HEK293 (cell line): ENCODE data around the gene GDF7.
A peak's percentile ranks its signal among the peaks of the same experiment; 100 is the strongest.

ENCODE experiments used
- CTCF ChIA-PET: fragments of 350-600 bp; formaldehyde crosslinking; extraction: SDS; loops from one replicate; lab custom pipeline; 2021; ENCODE audit warnings: antibody characterized with exemption; lab: Yijun Ruan, JAX
- POLR2A ChIA-PET: fragments of 300-600 bp; formaldehyde crosslinking; extraction: SDS; loops from one replicate; lab custom pipeline; 2020; ENCODE audit warnings: antibody characterized with exemption, inconsistent platforms; lab: Yijun Ruan, JAX
- H3K27ac ChIP-seq: fragments of 200-500 bp; sonication (Bioruptor generic); 2 replicates; pipeline ENCODE4 v1.5.1; 2014; ENCODE audit warnings: low read depth, low read length, control low read depth, inconsistent platforms; ENCODE audit errors: extremely low read depth
- H3K36me3 ChIP-seq, 2 experiments: fragments of 200-500 bp in 1 of 2; sonication (Bioruptor generic) in 1 of 2; 1 replicate in 1 of 2; 2 replicates in 1 of 2; pipeline ENCODE4 v1.5.1; 2014 to 2017; ENCODE audit warnings: inconsistent platforms in 2 of 2, low read length in 2 of 2; ENCODE audit not compliant: control insufficient read depth in 2 of 2, insufficient read depth in 1 of 2
- H3K4me1 ChIP-seq: fragments of 200-500 bp; sonication (Bioruptor generic); 2 replicates; pipeline ENCODE4 v1.5.1; 2014; ENCODE audit warnings: mild to moderate bottlenecking, low read length, inconsistent platforms; ENCODE audit not compliant: control insufficient read depth, insufficient read depth
- H3K4me3 ChIP-seq: 2 replicates; pipeline ENCODE4 v1.5.1; 2011; ENCODE audit warnings: low read depth, mild to moderate bottlenecking, control low read depth, low read length, moderate library complexity
- H3K9me3 ChIP-seq: fragments of 200-500 bp; sonication (Bioruptor generic); 2 replicates; pipeline ENCODE4 v1.5.1; 2014; ENCODE audit warnings: low read depth, low read length, inconsistent platforms; ENCODE audit not compliant: control insufficient read depth, insufficient read depth
- CTCF ChIP-seq: fragments of 450-650 bp; formaldehyde crosslinking; IDR thresholded peaks from 2 replicates; pipeline ENCODE4 v1.5.1; 2016; ENCODE audit warnings: missing biosample characterization, missing genetic modification characterization
- ELK4 ChIP-seq: IDR thresholded peaks from 2 replicates; pipeline ENCODE4 v1.6.1; 2011; ENCODE audit warnings: mild to moderate bottlenecking, low read depth, low read length, borderline replicate concordance
- GLIS2 ChIP-seq: fragments of 450-650 bp; formaldehyde crosslinking; IDR thresholded peaks from 2 replicates; pipeline ENCODE4 v1.5.1; 2016; ENCODE audit warnings: missing biosample characterization, missing genetic modification characterization
- HOXA7 ChIP-seq: sonication (generic); formaldehyde crosslinking; IDR thresholded peaks from 2 replicates; pipeline ENCODE4 v1.8.1; 2022; ENCODE audit warnings: missing genetic modification reagents, borderline replicate concordance
- KLF1 ChIP-seq: fragments of 450-650 bp; formaldehyde crosslinking; IDR thresholded peaks from 2 replicates; pipeline ENCODE4 v1.5.1; 2016; ENCODE audit warnings: missing biosample characterization, missing genetic modification characterization
- KLF17 ChIP-seq: fragments of 450-650 bp; formaldehyde crosslinking; IDR thresholded peaks from 2 replicates; pipeline ENCODE4 v1.5.1; 2016; ENCODE audit warnings: missing biosample characterization, missing genetic modification characterization
- PATZ1 ChIP-seq: fragments of 450-650 bp; formaldehyde crosslinking; IDR thresholded peaks from 2 replicates; pipeline ENCODE4 v1.5.1; 2016; ENCODE audit warnings: missing biosample characterization, missing genetic modification characterization
- SCRT2 ChIP-seq: fragments of 450-650 bp; formaldehyde crosslinking; IDR thresholded peaks from 2 replicates; pipeline ENCODE4 v1.5.1; 2016; ENCODE audit warnings: missing biosample characterization, missing genetic modification characterization
- YY1 ChIP-seq: fragments of 450-650 bp; formaldehyde crosslinking; IDR thresholded peaks from 2 replicates; pipeline ENCODE4 v1.5.1; 2018; ENCODE audit warnings: missing biosample characterization, missing genetic modification characterization
- ZBTB17 ChIP-seq: fragments of 450-650 bp; formaldehyde crosslinking; IDR thresholded peaks from 2 replicates; pipeline ENCODE4 v1.5.1; 2016; ENCODE audit warnings: missing biosample characterization, missing genetic modification characterization
- ZBTB48 ChIP-seq: fragments of 450-650 bp; formaldehyde crosslinking; IDR thresholded peaks from 2 replicates; pipeline ENCODE4 v1.5.1; 2016; ENCODE audit warnings: missing biosample characterization, missing genetic modification characterization
- ZNF184 ChIP-seq: fragments of 450-650 bp; IDR thresholded peaks from 2 replicates; pipeline ENCODE4 v1.5.1; 2018; ENCODE audit warnings: missing biosample characterization, mild to moderate bottlenecking, missing genetic modification characterization
- ZNF239 ChIP-seq: fragments of 450-650 bp; formaldehyde crosslinking; IDR thresholded peaks from 2 replicates; pipeline ENCODE4 v1.5.1; 2016; ENCODE audit warnings: missing biosample characterization, missing genetic modification characterization
- ZNF335 ChIP-seq: fragments of 450-650 bp; formaldehyde crosslinking; conservative IDR thresholded peaks from 2 replicates; pipeline ENCODE4 v1.5.1; 2016; ENCODE audit warnings: missing biosample characterization, missing genetic modification characterization
- ZNF488 ChIP-seq: fragments of 450-650 bp; formaldehyde crosslinking; IDR thresholded peaks from 2 replicates; pipeline ENCODE4 v1.5.1; 2016; ENCODE audit warnings: missing biosample characterization, missing genetic modification characterization
- ZNF514 ChIP-seq: fragments of 450-650 bp; formaldehyde crosslinking; IDR thresholded peaks from 2 replicates; pipeline ENCODE4 v1.5.1; 2016; ENCODE audit warnings: missing biosample characterization, missing genetic modification characterization
- ZNF561 ChIP-seq: fragments of 450-650 bp; IDR thresholded peaks from 2 replicates; pipeline ENCODE4 v1.5.1; 2018; ENCODE audit warnings: missing biosample characterization, missing genetic modification characterization, borderline replicate concordance
- ZNF571 ChIP-seq: fragments of 450-650 bp; formaldehyde crosslinking; IDR thresholded peaks from 2 replicates; pipeline ENCODE4 v1.5.0; 2017; ENCODE audit warnings: missing biosample characterization, missing genetic modification characterization
- ZNF624 ChIP-seq: fragments of 450-650 bp; formaldehyde crosslinking; IDR thresholded peaks from 2 replicates; pipeline ENCODE4 v1.5.1; 2017; ENCODE audit warnings: missing biosample characterization, missing genetic modification characterization
- ZNF645 ChIP-seq: fragments of 450-650 bp; formaldehyde crosslinking; IDR thresholded peaks from 2 replicates; pipeline ENCODE4; 2016; ENCODE audit warnings: missing biosample characterization, missing genetic modification characterization

The GDF7 gene

GRCh38 chr2:20649976-20650375, 17.0 kb upstream of the GDF7 start:
- TF ChIP-seq ZNF645 (no peak), ZNF624 (no peak), SCRT2 (tag by site-specific recombination) (peak; percentile 85; the same call in 1 of the 2 replicates), ZNF488 (tag by site-specific recombination) (no peak), ZNF184 (tag by site-specific recombination) (no peak), ELK4 (no peak), ZBTB48 (tag by site-specific recombination) (no peak)
- Histone ChIP-seq H3K4me1 (no peaks in the 10 kb centered on the region), H3K36me3 (peaks cover 0 to 22% of the 10 kb centered on the region in 2 experiments; a peak in 1 of 3 replicates), H3K4me3 (no peak overlapping the region), H3K27ac (no peak overlapping the region), H3K9me3 (no peaks in the 10 kb centered on the region)
- ChIA-PET POLR2A (interaction anchor here (5.9 kb wide), 1 partner anchor 202 kb away, joined by 51 read pairs; the partner anchor contains the start of gene RHOB), CTCF (interaction anchor here (0.7 to 5.6 kb wide), 9 partner anchors 8 to 253 kb away, joined by 3 to 57 read pairs (median 5); no protein-coding TSS in a partner anchor)

GRCh38 chr2:20650393-20650876, 16.5 kb upstream of the GDF7 start:
- Histone ChIP-seq H3K4me3 (peak overlapping the region; percentile 66), H3K36me3 (peaks cover 0 to 18% of the 10 kb centered on the region in 2 experiments; a peak in 1 of 3 replicates), H3K4me1 (no peaks in the 10 kb centered on the region), H3K27ac (peak overlapping the region; percentile 43; the same call in 1 of the 2 replicates), H3K9me3 (no peaks in the 10 kb centered on the region)
- ChIA-PET CTCF (interaction anchor here (0.5 to 5.6 kb wide), 21 partner anchors 9 to 324 kb away, joined by 3 to 57 read pairs (median 4); no protein-coding TSS in a partner anchor), POLR2A (interaction anchor here (0.5 to 5.9 kb wide), 9 partner anchors 11 to 214 kb away, joined by 3 to 51 read pairs (median 5); partner anchors contain the start of genes GDF7, LDAH and RHOB)
- TF ChIP-seq ZBTB17 (peak; percentile 27; the same call in 1 of the 2 replicates), ZNF335 (tag by site-specific recombination) (no peak), CTCF (tag by site-specific recombination) (peak; percentile 7; the same call in 1 of the 2 replicates)

- Histone ChIP-seq H3K36me3 (peaks cover 0 to 12% of the 10 kb centered on the region in 2 experiments; a peak in 1 of 3 replicates), H3K4me3 (peak within 1 kb of the TSS; percentile 66), H3K27ac (peak within 1 kb of the TSS; percentile 43; the same call in 1 of the 2 replicates), H3K9me3 (no peaks in the 10 kb centered on the region), H3K4me1 (no peaks in the 10 kb centered on the region)
- ChIA-PET CTCF (interaction anchor here (0.5 to 5.6 kb wide), 48 partner anchors 9 to 466 kb away, joined by 3 to 57 read pairs (median 4); partner anchors contain the start of gene RHOB), POLR2A (interaction anchor here (0.5 to 5.9 kb wide), 11 partner anchors 9 to 259 kb away, joined by 3 to 51 read pairs (median 5); partner anchors contain the start of genes GDF7, LDAH and RHOB)
- no peak for TF ChIP-seq SCRT2 (tag by site-specific recombination)
- no peak for TF ChIP-seq ZNF514 (tag by site-specific recombination)
- peak; percentile 23; the same call in 1 of the 2 replicates for TF ChIP-seq ZNF561 (tag by site-specific recombination)
- peak; percentile 41; the same call in 1 of the 2 replicates for TF ChIP-seq PATZ1 (tag by site-specific recombination)
- TF ChIP-seq KLF1, result peak; percentile 21; the same call in 1 of the 2 replicates
- no peak for TF ChIP-seq YY1
- TF ChIP-seq ZNF335 (tag by site-specific recombination), result peak; percentile 77
- TF ChIP-seq ZNF571 (tag by site-specific recombination), result no peak
- TF ChIP-seq HOXA7 (CRISPR knock-in tag), result no peak
- no peak for TF ChIP-seq ZNF239 (tag by site-specific recombination)
- peak; percentile 68 for TF ChIP-seq GLIS2 (tag by site-specific recombination)
- 0 out of 2 replicates have a peak, but pooled peaks have one; percentile 7 for TF ChIP-seq KLF17 (tag by site-specific recombination)
These were observed 15.8 kb upstream of the GDF7 start, which contains the start of gene HS1BP3 for GRCh38 chr2:20650877-20651730. Gene HS1BP3 (minus strand): TSS chr2:20651098. CDS start chr2:20651063, 35 bp downstream.
